ENCODE results near the gene PRTFDC1.

PRTFDC1 gene

DNA sequence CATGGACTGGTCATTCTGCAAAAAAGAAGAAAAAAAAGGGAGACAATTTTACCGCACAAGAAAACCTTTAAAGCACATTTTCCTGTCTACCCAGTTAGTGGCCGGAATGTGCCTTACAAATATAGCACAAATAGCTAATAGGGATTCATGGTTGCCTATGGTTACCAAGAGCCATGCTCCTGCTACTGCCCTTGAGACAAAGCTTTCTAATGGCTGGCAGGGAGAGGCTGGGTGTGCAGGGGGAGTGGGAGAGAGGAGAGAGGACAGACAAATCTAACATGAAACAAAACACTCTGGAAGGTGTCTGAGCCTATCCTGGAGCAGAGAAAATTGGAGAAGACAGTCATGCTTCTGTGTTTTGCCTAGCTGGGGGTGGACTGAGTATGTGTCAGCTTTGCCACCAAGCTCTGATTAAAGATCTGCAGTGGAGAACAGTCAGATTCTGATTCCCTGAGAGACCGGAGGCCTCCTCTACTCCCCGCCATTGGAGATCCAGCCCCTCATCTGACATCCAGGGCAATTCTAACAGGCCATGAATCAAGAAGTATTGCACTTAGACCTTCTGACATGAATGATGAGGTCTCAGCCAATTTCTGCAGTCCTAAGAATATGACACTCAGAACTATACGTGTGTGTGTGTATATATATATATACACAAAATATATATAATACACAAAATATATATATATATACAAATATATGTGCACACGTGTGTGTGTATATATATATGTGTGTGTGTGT lies 80.2 kb downstream of the PRTFDC1 start:
- DNase-seq (ENCODE audit: low spot score), result no peak

DNA sequence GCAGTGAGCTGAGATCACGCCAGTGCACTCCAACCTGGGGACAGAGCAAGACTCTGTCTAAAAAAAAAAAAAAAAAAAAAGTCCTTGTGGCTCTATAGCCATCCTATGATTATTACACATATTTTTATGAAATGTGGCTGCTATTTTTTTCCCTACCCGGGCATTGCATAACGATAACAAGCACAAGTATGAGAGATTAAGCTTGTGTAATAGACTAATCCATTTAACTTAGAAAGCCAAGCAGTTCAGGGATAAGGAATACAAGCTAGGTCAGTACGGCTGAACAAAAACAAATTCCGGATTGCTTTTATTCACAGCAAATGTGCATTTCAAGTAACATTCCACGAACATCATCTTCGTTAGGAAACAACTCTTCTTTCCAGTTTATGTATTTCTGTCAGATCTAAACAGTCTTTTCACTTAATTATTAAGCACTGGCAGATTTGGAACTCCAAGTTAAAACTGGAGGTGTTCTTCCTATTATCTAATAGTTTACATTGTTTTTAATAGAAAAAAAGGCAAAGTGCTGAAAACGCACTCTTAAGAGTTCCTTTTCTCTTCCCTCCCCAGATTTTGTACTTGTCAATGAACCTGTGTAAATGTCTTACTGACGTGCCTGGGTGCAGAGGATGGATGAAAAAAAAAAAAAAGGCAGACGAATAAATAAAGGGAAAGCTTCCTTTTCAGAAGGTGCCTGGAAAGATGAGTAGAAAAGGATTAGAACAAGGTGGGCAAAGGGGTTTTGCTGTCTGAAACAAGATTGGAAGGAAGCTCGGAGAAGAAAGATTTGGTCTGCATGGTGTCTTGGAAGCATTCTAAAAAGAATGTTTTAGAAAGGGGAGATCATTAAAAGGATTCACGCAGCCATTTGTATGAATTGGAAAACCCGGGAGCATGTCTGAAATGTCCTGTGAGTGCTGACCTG lies 81.1 kb downstream of the PRTFDC1 start:
- no peak for DNase-seq (ENCODE audit: low spot score)

DNA sequence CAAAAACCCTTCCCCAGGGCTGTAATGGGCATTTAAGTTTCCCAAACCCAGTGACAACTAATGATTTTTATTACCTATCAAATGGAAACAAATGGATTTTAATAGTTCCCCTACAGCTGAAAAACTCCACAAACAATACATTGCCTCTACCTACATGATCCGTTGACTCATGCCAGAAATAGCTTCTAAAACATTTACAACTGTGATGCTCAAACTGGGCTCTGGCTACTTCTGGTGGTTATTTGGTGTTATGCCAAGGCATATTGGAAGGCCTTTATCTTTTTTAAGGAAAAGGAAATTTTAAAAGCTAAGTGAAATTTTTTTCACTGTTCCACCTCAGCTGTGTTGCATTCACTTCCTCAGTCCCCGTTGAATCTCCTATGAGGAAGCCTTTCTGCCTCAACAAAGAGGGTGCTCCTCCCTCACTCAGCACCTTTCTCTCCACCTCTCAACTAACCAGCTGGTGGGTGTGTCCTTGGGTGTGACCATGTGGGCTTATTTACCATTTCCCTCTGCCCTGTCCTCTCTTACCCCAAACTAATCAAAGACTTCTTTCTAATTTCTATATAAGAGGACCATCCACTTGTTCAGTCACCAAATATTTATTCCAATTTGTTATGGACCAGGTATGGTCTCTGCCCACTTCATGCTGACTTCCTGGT lies 82.9 kb downstream of the PRTFDC1 start:
- no peak for DNase-seq (ENCODE audit: low spot score)

DNA sequence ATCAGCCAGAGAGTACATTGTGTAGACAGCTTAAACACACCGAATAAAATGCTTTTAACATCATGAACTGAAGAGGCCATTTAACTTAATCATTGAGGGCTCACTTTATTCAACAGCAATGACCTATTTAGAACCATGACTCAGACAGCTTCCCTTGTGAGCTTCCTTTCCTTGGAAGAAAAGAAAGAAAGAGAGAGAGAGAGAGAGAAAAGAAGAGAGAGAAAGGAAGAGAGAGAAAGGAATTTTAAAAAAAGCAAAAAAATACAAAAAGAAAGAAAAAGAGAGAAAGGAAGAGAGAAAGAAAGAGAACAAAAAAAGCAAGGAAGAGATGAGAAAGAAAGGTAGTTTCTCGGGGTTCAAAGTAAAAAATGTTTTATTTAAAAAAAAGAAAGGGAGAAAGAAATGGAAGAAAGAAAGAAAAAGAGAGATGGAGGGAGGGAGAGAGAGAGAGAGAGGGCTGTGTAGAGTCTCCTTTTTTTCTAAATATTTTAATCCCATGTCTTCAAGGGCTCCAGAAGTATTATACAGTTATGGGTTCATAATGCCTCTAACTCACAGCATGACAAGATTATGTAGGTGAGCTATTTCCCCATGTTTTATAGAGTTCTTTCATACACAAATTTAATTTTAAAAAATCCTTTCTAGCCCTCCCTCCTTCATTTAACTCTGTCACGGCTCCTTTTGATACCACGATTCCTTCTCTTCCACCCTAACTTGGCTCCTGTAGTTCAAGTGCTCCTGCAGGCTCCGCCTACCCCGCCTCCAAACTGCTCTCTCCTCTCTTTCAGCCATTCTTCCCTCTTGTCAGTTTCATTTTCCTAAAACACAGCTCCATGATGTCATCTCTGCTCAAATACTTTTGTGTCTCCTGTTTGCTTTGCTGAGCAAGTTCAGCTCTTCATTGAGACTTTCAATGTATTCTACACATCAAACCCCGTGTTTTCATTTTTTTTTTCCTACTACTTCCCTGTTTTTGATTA lies 85.5 kb downstream of the PRTFDC1 start:
- peak; percentile 53 for DNase-seq (ENCODE audit: low spot score)

DNA sequence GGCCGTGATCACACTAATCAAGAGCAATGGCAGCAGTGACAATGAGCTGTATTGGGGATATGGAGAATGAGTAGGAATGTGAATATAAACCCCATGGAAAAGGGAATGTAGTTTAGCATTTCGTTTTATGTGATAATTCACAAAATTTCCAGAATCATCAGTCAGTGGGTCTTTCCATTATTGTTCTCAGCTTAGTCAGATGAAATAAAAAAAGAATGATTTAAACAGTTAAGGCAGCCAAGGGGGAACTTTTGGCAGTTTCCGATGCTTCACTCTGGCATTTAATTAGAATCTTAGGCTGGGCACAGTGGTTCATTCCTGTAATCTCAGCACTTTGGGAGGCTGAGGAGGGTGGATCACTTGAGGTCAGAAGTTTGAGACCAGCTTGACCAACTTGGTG lies 86.6 kb downstream of the PRTFDC1 start:
- no peak for DNase-seq (ENCODE audit: low spot score)

DNA sequence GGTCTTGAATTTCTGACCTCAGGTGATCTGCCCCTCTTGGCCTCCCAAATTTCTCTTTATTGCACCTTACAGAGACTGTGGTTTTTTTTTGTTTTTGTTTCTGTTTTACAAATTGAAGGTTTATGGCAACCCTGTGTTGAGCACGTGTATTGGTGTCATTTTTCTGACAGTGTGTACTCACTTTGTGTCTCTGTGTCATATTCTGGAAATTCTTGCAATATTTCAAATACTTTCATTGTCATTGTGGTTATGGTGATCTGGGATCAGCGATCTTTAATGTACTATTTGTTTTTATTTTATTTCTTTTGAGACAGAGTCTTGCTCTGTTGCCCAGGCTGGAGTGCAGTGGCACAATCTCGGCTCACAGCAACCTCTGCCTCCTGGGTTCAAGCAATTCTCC lies 89.8 kb downstream of the PRTFDC1 start:
- no peak for DNase-seq (ENCODE audit: low spot score)

DNA sequence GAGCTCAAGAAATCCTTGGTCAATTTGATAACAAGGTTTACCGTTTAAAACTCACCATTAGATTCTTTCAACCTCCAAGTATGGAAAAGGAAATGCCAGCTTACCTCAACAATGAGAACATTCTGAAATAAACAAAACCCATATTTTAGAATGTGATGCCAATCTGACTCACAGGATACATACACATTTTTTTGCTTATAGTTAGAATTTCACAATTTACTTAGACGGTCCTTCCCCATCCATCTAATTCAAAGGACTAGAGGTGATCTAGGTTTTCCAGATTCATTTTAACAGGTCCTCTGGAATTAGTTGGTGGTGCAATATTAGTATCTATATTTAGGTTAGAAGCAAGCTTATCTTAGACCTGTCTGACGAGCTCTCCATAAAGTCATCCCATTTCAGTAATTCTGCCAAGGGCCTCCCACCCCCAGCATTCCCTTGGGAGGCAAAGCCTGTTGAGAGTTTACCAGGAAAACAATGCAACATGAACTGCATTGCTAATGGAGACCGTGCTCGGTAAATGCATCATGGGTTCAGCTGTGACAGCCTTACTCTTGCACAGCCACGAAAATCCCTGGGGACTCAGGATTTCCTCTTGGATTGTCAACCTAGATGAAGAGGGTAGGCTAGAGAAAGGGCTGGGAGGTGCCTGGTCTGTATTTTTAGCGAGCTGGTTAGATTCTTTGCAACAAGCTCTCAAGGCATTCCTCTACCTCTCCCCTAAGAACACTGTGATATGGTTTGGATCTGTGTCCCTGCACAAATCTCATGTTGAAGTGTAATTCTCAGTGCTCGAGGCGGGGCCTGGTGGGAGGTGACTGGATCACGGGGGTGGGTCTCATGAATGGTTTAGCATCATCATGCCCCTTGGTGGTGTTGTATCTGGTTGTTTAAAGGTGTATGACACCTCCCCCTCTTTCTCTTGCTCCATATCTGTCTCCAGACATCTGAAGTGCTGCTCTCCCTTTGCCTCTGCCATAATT lies 93.8 kb downstream of the PRTFDC1 start:
- DNase-seq (ENCODE audit: low spot score), result no peak

DNA sequence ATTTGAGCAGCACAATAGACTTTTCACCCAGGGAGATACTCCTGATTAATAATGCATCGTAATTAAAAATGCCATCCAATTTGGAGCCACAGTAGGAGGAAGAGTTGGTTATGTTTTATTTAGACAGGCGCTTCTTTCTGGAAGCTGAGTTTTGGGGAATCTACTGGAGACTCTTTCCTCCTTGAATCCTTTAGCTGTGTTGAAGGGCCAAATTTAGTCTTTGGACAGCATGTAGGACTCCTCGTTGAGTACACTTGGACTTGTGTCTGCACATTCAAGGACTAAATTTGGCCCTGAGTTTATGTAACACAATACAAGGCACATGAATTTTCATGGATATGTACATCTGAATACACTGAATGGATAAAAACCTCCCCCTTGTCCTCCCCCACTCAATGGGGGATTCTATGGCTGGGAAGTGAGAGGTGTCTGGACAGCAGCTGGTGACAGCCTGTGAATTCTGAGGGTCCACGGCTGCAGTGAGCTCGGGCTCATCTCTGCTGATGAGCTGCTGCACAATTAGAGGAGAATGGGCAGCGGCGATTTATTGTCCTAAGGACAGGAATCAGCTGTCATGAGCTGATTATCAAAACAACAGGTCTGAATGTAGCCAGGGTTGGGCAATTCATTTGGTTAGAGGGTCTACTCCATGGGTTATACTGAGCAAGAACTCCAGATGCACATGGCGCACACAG lies 95.2 kb downstream of the PRTFDC1 start:
- no peak for DNase-seq (ENCODE audit: low spot score)

DNA sequence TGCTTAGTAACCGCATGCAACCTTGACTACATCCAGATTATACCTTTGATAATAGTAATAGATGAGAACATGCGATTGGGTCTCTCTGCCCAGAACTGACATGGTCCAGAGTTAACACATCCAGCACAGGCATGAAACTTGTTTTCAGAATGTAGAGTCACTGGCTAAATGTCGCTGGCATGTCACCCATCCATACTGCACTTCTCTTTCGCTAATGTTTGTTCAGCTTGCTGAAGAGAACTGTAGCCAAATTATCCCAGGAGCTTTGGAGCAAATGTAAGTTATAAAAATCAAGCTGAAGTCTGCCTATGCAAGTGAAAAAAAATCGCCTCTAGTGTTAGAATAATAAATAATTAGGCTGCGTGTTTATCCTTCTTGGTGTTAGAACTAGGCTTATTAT lies 98.2 kb downstream of the PRTFDC1 start:
- no peak for DNase-seq (ENCODE audit: low spot score)

DNA sequence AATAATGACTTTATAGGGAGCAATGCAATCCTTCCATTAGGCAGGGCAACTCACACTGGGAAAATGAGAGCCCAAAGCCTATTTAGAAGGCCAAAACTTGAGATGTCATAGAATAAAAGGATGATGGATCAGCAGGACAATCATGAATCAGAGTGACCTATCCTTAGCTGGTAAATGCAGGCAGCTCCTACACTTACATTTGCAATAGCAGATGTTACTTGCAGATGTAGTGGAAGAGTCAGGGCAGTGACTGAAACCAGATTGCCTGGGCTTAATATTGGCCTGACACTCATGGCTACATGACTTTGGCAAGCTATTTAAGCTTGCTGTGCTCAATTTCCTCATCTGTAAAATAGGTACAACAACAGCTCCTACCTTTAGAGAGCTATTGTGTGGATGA lies 98.7 kb downstream of the PRTFDC1 start:
- no peak for DNase-seq (ENCODE audit: low spot score)

DNA sequence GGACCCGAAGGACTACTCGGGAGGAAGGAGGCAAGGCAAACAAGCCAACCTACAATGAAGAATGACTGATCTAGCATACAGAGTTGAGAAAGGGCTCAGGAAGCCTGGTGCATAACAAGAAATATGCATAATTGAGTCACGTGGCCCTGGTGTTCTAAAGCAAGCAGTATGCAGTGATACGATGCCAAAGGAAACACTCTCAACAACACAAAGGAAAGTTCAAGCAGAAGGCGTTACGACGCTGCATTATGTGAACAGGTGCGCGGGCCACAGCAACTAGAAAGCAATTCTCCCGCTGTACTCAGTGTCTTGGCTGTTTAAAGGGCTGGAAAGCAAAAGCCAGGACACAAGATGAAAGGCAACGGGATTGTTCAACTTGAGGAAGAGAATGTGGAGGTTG lies 100.8 kb downstream of the PRTFDC1 start:
- DNase-seq (ENCODE audit: low spot score), result no peak

DNA sequence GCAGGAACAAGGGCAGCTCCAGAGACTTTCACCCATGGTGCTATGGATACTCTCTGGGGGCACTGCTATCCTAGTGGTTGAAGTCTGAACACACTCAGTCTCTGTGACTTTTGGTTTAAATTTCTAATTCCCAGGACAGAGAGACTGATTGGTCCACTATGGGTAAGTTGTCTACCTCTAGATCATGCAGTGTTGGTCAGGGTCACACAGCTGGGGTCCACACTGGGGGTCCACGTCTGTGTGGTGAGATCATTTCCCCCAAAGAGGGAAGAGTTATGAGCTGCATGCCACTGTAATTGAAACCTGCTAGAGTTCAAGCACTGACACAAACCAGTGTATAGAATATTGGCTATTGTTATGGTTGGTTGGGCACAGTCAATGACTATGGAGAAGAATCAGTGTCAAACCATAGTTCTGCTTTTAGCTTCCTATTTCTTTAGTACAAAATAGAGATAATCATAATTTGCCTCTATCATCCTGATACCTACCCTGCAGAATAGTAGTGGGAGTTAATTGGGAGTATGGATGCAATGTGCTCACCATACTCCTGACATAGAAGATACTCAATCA lies 101.6 kb downstream of the PRTFDC1 start:
- DNase-seq (ENCODE audit: low spot score), result no peak

DNA sequence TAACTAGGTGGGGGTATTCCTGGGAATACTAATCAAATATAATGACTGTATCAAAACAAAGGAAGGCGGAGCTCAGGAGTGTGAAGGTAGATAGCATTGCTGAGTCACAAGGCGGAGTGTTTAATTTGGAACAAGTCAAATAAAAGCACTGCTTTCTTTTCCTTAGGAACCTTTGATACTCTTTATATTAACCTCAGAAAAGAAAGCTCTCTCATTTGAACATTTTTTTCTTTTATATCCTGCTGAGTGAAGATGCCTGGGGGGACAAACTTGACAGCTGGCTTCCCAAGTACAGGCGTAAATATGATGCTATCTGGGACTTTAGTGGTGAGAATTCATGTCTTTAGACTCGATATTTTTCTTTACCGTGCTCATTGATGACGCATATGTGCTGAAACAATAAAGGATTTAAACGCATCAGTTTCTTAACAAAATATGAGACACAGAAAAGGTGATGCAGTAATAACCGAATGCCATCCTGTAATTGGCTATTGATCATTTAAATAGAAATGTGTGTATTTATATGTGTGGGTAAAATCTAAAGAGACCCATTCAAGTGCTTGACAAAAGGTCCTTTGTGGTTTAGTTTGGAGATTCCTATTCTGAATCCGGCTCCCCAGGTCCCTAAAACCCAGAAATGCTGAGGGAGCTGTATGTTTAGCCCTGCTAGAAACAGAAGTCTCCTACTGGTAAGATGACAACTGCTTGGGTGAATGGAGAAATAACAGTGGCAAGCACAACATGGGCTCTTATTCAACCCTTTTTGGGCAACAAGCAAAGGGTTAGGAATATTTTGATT lies 102.7 kb downstream of the PRTFDC1 start:
- DNase-seq (ENCODE audit: low spot score), result no peak

DNA sequence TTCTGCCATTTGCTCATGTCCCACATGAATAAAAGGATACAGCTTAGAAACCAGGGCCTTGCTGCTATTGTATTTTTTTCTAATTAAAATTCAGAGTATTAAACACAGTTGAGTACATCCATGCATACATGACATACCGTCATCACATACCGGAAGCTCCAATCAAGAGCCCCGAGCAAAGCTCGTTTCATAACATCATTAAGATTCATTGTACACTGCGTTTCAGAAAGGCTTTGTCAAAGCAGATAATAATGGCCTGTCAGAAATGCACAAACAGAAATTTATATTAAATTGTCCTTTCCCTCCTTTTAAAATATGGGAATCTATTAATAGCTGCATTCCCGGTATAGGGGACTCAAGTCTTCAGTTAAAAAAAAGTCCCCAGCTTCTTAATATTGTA lies 103.4 kb downstream of the PRTFDC1 start:
- DNase-seq (ENCODE audit: low spot score), result no peak

DNA sequence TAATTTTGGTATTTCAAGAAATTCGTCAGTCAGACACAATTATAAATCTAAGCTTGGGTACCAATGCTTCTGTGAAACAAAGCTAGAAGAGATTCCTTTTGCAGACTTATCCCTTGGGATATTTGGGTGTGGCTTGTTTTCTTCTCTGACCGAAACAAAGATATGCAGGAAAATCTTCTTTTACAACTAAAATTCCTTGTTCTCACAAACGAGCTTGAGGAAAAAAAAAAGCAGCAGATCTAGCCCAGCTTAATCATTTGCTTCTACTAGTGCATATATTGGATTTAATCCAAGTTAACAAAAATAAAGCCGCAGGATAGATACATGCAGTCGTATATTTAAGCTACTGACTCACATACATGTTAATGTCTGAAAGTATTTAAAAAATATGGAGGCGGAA lies 104.2 kb downstream of the PRTFDC1 start:
- DNase-seq (ENCODE audit: low spot score), result no peak

DNA sequence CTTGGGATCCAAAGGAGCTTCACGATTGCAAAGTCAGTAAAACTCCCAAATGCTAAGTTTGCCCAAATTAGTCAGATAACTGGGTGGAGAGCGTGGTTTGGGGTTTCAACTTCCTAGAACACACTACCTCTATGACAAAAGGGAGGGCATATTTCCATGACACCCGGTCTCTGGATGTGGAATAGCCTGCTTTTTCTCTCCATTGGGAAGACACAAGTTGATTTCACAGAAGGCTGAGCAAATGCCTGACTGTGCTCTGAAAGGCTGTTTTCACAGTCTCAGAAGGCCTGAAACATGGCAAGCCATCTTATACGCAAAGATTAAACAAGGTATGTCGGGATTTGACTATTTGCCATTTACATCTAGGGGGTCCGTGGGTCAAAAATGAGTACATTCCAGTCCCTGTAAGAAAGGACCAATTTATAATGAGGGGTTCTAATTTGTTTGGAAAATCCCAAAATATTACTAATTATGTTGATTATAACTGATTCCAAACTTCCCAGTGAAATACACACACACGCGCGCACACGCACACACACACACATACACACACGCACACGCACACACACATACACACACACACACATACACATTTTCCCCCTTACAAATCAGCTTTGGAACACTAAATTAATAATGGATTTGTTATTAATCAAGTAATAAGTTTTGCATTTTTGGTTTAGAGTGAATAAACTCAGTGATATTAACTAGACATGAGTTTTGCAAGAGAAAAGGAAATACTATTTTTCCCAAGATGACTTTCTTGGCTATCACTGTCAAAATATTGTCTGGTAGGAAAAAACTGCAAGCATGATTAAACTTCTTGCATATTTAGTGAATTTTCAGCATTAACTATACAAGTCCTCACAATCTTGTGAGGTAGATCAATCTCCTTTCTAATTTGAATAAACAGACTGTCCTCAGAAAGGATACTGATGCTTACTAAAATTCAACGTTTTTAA lies 105.0 kb downstream of the PRTFDC1 start:
- no peak for DNase-seq (ENCODE audit: low spot score)

DNA sequence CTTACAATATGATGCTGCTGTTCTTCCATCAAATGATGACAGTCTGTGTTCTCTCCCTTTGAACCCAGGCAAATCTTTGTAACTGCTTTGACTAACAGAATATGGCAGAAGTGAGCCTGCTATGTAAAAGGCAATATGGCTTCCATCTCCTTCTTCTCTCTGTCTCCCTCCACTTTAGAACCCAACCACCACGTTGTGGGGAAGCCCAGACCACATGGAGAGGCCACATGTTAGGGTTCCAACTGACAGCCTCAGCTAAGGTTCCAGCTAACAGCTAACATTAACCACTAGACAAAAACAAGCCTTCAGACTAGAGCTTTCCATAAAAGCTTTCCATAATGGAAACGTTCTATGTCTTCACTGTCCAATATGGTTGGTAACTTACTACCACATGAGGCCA lies 107.7 kb downstream of the PRTFDC1 start:
- no peak for DNase-seq (ENCODE audit: low spot score)
